ENCODE results near the gene EVPL.

Gene EVPL

GRCh38 chr17:76007131-76007849, 19.8 kb downstream of the EVPL start:
- Histone ChIP-seq H3K36me3 (replicated peaks) (no peaks in the 10 kb centered on the region), H3K27ac (no peak overlapping the region), H3K4me3 (ENCODE audit: low read depth, low read length) (no peak overlapping the region), H3K27me3 (replicated peaks) (no peaks in the 10 kb centered on the region)
- in situ Hi-C loops (cut with HindIII; ENCODE audit: low pct_ligation_motif_present, low sequenced_read_pairs), result no loop called here
- no peak for TF ChIP-seq CTCF (IDR thresholded peaks at IDR 0.05; ENCODE audit: low read depth, low read length, missing control alignments)
- no peak for DNase-seq

- no peaks in the 10 kb centered on the region for H3K27me3 ChIP-seq (replicated peaks)
- in situ Hi-C loops (cut with HindIII; ENCODE audit: low pct_ligation_motif_present, low sequenced_read_pairs), result no loop called here
- H3K36me3 ChIP-seq (replicated peaks), result no peaks in the 10 kb centered on the region
- H3K4me3 ChIP-seq (ENCODE audit: low read depth, low read length), result no peak overlapping the region
- H3K27ac ChIP-seq, result no peak overlapping the region
- DNase-seq, result peak; percentile 35
- TF ChIP-seq CTCF (IDR thresholded peaks at IDR 0.05; ENCODE audit: low read depth, low read length, missing control alignments), result peak; percentile 72
Measured at GRCh38 chr17:76005263-76006149, 21.6 kb downstream of the EVPL start.

GRCh38 chr17:76004750-76005262, 22.3 kb downstream of the EVPL start:
- in situ Hi-C loops (cut with HindIII; ENCODE audit: low pct_ligation_motif_present, low sequenced_read_pairs), result no loop called here
- DNase-seq, result no peak
- no peaks in the 10 kb centered on the region for H3K27me3 ChIP-seq (replicated peaks)

GRCh38 chr17:76003915-76004314, 23.2 kb downstream of the EVPL start:
- no peak for TF ChIP-seq CTCF (IDR thresholded peaks at IDR 0.05; ENCODE audit: low read depth, low read length, missing control alignments)
- Histone ChIP-seq H3K27ac (no peak overlapping the region), H3K27me3 (replicated peaks) (no peaks in the 10 kb centered on the region), H3K4me3 (ENCODE audit: low read depth, low read length) (no peak overlapping the region), H3K36me3 (replicated peaks) (no peaks in the 10 kb centered on the region)
- in situ Hi-C loops (cut with HindIII; ENCODE audit: low pct_ligation_motif_present, low sequenced_read_pairs), result no loop called here
- no peak for DNase-seq

More at GRCh38 chr17:76004750-76005262, 22.3 kb downstream of the EVPL start:
- Histone ChIP-seq H3K4me3 (ENCODE audit: low read depth, low read length) (no peak overlapping the region), H3K27ac (no peak overlapping the region), H3K36me3 (replicated peaks) (no peaks in the 10 kb centered on the region)
- TF ChIP-seq CTCF (IDR thresholded peaks at IDR 0.05; ENCODE audit: low read depth, low read length, missing control alignments), result no peak

GRCh38 chr17:76002100-76002499, 25.0 kb downstream of the EVPL start:
- Histone ChIP-seq H3K4me3 (ENCODE audit: low read depth, low read length) (no peak overlapping the region), H3K27ac (no peak overlapping the region), H3K36me3 (replicated peaks) (no peaks in the 10 kb centered on the region), H3K27me3 (replicated peaks) (no peaks in the 10 kb centered on the region)
- DNase-seq, result no peak
- in situ Hi-C loops (cut with HindIII; ENCODE audit: low pct_ligation_motif_present, low sequenced_read_pairs), result no loop called here
- TF ChIP-seq CTCF (IDR thresholded peaks at IDR 0.05; ENCODE audit: low read depth, low read length, missing control alignments), result no peak

All from brain microvascular endothelial cell (primary cell).